ENCODE results near the gene PSPN.

PSPN gene, protein sequence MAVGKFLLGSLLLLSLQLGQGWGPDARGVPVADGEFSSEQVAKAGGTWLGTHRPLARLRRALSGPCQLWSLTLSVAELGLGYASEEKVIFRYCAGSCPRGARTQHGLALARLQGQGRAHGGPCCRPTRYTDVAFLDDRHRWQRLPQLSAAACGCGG

DNA sequence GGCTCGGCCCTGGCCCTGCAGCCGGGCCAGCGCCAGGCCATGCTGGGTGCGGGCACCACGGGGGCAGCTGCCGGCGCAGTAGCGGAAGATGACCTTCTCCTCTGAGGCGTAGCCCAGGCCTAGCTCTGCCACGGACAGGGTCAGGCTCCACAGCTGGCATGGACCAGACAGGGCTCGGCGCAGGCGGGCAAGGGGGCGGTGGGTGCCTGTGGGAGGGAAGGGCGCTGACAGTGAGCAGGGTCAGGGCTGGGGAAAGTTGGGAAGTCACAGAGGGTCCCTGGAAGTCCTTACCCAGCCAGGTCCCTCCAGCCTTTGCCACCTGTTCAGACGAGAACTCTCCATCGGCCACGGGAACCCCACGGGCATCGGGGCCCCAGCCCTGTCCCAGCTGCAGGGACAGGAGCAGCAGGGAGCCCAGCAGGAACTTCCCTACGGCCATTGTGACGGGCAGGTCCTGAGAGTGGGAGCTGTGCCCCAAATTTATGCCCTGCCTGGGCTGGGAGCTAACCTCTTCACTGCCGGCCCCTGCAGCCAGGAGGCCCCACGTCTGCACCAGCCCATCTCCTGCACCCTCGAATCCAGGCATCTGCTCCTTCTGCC is at the start of gene PSPN:
PSPN (minus strand) TSS at position 523 of the 600 bp plus-strand sequence; CDS start at position 439, 84 bp downstream.
- no peak for DNase-seq

GRCh38 chr19:6424939-6425731 is 49.4 kb upstream of the PSPN start:
- DNase-seq, result peak; percentile 100

DNA sequence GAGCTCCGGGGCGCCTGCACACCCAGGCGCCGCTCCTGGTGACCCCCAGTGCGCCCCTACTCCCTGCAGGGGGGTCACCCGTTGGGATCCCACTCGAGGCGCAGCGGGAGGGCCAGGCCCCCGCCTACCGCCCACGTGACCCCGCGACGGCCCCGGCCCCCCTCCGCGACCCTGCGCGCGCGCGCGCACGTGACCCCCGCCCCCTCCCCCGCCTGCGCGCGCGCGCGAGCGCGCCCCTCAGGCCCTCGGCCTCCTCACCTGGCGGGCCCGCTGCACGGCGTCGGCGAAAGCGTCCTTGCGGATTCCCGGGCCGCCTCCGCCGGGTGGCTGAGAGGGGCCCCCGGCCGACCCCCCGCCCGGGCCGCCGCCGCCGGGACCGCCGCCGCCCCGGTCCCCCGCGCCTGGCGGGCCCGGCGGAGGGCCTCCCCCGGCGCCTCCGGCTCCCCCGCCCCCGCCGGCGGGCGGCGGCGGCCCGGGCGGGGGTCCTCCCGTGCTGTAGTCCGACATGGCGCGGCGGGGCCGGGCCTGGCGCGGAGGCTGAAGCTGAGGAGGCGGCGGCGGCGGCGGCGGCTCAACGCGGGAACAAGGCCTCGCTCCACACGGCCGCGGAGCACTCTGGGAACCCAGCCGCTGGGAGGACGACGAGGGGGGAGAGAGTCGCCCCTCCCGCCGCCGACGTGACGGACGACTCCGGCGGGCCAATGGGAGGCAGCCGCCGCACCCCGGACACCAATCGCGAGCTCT is 48.6 kb upstream of the PSPN start, which contains the start of gene KHSRP:
KHSRP (minus strand) TSS at position 617 of the 744 bp plus-strand sequence; CDS start at position 507, 110 bp downstream.
- DNase-seq, result peak in 1 of 2 donors; percentile 30

GRCh38 chr19:6423499-6424194 is 47.9 kb upstream of the PSPN start:
- DNase-seq, result peak in 1 of 2 donors; percentile 22

- no peak for DNase-seq
Measured at GRCh38 chr19:6421075-6422014, 45.6 kb upstream of the PSPN start.

DNA sequence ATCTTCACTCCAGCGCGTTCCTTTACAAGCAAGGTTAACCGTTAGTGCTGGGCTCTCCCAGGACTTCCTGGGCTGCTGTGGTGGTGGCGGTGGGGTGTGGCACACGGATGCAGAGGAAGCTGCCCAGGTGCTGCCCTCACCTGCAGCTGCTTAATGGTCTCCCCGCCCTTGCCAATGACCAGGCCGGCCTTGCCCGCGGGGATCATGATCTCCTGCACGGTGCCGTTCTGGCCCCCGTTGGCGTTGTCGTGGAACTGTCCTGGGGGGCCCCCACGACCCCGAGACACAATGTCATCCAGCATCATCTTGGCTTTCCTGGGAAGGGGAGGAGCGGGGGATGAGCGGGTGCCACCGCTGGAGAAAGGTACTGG is 42.8 kb upstream of the PSPN start:
- no peak for DNase-seq

DNA sequence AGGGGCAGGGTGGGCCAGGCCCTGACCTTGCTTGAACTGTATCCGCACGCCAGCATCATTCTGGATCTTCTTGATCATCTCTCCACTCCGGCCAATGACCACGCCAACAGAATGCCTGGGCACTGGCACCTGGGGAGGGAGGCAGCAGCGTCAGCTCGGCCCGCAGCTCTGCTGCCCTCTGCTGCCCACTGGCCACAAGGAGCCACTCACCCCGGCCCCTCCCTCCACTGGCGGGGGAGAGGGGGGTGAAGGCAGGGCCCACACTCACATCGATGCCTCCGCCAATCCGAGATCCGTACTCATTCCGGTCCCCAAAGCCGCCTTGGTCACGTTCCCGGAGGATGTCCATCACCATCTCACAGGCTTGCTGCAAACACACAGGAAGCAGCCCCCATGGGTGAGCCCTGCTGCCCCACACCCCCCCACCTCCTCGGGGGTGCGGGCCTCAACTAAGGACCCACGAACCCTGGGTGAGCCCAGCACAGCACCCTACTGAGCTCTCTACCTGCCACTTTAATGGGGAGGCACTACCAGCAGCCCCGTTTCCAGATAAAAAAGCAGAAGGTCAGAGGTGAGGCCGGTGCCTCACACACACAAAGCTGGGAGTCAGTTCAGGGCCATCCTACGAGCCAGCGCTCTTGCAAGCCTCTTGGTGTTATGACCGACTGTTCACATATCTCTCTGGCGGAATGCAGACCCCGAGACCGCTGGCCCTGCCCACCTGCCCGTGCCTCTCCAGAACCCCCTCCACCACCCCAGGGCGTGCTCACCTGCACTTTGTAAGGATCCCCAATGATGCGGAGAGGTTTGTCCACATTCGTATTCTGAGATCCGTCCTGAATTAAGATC is 42.2 kb upstream of the PSPN start:
- no peak for DNase-seq

GRCh38 chr19:6416658-6417405 is 41.1 kb upstream of the PSPN start:
- no peak for DNase-seq

GRCh38 chr19:6415591-6416190 is 40.0 kb upstream of the PSPN start:
- no peak for DNase-seq

DNA sequence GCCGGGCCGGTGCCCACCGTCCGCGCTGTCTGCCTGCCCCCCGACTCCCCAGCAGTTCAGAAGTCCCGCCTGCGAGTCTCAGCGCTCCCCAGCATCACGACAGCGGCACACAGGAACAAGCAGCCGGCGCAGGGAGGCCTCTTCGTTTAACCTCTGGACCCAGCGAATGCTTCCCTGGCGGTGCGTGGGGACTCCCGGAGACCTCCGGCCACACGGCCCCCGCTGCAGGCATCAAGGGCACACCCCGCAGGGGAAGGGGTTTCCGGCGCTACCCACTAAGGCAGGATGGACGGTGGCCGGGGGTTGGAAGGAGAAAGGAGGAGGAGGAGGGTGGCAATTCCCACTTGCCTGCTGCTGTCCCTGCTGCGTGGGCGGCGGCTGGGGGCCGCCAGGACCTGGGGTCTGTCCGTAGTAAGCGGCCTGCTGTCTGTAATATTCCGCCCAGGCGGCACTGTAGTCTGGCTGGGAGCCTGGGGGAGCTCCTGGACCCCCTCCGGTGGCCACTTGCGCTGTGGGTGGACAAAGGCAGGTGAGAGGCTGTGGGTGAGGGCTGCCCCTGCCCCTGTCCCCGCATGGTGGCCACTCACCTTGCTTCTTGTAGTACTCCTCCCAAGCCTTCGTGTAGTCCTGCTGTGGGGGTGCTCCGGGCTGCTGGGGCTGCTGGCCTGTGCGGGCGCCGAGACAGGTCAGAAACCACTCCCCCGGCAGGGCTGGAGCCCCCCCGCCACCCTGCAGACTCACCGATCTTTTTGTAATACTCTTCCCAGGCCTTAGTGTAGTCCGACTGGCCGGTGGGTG is 39.3 kb upstream of the PSPN start:
- DNase-seq, result no peak

DNA sequence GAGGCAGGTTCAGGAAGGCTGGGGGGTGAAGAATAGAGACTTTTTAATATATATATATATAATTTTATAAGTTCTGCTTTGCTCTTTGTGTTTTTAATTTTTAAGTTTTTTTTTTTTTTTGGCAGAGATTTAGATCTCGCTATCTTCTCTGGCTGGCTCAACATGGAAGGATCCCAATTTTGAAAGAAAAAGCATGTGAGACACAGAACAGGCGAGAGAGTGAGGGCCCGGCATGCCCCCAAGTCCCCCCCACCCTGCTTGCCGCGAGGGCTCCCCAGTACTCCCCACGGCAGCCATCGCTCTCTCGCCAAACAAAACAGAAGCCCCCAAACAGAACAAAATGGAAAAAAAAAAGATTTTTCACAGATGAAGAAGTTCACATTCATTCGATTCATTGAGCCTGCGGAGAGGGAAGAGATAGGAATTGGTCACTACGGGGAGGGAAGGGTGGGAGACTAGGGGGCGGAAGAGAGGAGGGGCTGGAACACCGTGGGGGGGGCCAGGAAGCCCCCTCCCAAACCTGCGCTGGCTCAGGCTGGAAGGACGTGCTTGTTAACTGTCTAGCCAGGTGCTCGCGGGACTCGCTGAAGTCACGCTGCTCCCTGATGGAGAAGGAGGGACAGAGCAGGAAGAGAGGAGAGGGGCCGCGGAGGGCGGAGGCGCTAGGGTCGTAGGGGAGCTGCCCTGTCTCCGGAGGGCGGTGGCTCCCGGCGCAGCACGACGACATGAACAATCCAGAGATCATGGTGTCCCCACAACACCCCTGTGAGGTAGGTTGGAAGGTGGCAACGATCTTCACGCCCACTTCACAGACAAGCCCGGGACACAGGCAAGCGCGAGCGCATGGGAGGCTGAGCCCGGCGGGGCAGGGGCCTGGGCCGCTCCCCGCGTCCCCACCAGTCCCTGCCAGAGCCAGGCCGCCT is 38.2 kb upstream of the PSPN start:
- DNase-seq, result no peak

DNA sequence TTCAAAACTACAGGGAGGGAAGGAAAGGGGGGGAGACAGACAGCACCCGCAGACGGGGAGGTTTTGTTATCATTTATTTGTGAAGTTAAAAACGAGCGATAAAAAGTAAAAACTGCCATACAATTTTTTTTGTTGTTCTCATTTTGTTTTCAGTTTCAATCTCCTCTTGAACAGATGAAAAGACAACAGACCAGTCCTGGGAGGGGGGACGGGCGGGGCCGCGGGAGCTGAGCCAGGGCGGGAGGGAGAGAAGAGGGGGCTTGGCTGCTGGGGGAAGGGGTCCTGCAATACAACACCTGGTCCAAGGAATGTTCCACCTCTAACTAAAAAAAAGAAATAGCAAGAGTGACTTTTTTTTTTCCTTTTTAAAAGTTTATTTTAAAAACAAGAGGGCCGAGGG is 37.6 kb upstream of the PSPN start:
- no peak for DNase-seq

DNA sequence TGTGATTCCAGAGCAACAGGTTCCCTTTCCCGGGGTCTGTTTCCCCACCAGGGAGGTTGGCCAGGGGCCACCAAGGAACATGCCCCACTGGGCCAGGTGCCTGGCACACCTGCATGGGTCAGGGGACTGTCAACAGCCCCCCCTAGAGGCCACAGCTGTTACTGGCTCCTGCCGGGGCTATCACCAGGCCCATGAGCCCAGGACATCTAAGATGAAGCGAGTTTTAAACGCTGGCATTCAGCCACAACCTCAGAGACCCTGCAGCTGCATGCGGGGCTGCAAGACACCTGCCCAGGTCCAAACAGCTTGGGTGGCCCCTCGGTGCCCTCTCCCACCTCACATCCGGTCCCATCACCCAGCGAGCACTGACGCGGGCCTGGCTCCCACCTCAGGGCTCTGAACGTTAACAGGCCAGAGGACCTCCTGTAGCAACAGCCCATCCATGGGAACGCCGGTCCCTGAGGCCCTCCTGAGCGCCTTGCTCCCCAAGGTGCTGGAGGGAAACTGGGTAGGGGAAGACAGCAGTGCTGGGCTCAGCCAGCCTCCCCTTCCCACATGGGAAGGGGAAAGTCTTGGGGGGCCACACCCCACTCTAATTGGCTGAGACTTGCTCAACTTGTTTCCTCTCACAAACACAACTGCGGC is 36.8 kb upstream of the PSPN start:
- DNase-seq, result peak; percentile 42 to 56

DNA sequence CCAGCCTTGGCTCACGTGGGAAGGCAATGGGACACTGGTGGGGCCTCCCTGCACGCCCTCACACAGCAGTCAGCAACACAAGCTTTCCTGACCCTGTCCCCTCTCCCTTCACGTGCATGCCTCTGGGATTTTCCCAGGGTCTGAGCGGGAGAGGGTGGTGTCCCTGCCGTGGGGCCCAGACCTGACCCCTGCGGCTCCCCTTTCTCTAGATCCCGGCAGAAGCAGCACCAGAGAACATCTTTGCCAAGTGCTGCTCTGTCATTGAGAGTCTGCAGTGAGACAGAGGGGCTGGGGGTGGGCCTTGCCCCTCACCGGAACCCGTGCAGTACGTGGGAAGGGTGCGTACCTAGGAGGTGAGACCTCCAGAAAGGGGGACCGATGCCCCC is 36.3 kb upstream of the PSPN start:
- no peak for DNase-seq

DNA sequence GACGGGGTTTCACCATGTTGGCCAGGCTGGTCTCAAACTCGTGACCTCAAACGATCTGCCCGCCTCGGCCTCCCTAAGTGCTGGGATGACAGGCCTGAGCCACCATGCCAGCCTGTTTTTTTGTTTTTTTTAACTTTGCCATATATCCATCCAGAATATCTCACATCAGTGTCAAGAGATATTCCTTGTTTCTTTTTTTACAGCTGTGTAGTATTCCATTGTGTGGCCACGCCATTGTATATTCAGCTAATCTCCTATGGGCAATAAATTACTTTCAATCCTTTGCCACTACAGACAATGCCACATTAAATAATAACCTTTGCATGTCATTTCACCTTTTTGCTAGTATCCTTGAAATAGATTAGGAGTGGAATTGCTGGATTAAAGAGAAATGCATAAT is 33.6 kb upstream of the PSPN start:
- DNase-seq, result no peak

GRCh38 chr19:6406401-6406800 is 30.7 kb upstream of the PSPN start:
- DNase-seq, result no peak
